Mesothelial cell of epicardium (in vitro differentiated cells): ENCODE data around the gene ZNF428. TPM values are rescaled to one million over a fixed set of nuclear protein-coding genes. Genes with fewer than 3 reads are reported as not detected.

Experiments used
- DNase-seq, 2 experiments: peaks; one replicate each; pipeline ENCODE4 v3.0.0; 2021; ENCODE audit warnings: low spot score in 2 of 2; ENCODE audit not compliant: unreplicated experiment in 2 of 2
- H3K27ac Mint-ChIP-seq: 2 replicates; pipeline ENCODE4 v1.8.0; 2021; ENCODE audit warnings: mixed read lengths
- H3K27me3 Mint-ChIP-seq: 2 replicates; pipeline ENCODE4 v1.8.0; 2021; ENCODE audit warnings: low read depth, mixed read lengths
- H3K36me3 Mint-ChIP-seq: 2 replicates; pipeline ENCODE4 v1.8.0; 2021; ENCODE audit warnings: mixed read lengths
- H3K4me1 Mint-ChIP-seq: 2 replicates; pipeline ENCODE4 v1.8.0; 2021; ENCODE audit warnings: mixed read lengths
- H3K4me3 Mint-ChIP-seq: 2 replicates; pipeline ENCODE4 v1.8.0; 2021; ENCODE audit warnings: mild to moderate bottlenecking, moderate library complexity, mixed read lengths
- H3K9me3 Mint-ChIP-seq: 2 replicates; pipeline ENCODE4 v1.8.0; 2021; ENCODE audit warnings: mixed read lengths
- total RNA-seq: library from RNA; stranded (reverse); gene quantifications from 3 replicates; pipeline ENCODE4 v1.2.1, GENCODE V29; 2021
- TF ChIP-seq, protein P1 (sequence below): fragments of 200-600 bp; sonication (generic); IDR thresholded peaks from one replicate; pipeline ENCODE4 v1.5.0; 2021; ENCODE audit warnings: antibody characterized with exemption; ENCODE audit not compliant: unreplicated experiment

ZNF428 gene
- total RNA-seq, 1 donor from 2014 or later = 96.2 TPM

- TF ChIP-seq, protein P1, sequence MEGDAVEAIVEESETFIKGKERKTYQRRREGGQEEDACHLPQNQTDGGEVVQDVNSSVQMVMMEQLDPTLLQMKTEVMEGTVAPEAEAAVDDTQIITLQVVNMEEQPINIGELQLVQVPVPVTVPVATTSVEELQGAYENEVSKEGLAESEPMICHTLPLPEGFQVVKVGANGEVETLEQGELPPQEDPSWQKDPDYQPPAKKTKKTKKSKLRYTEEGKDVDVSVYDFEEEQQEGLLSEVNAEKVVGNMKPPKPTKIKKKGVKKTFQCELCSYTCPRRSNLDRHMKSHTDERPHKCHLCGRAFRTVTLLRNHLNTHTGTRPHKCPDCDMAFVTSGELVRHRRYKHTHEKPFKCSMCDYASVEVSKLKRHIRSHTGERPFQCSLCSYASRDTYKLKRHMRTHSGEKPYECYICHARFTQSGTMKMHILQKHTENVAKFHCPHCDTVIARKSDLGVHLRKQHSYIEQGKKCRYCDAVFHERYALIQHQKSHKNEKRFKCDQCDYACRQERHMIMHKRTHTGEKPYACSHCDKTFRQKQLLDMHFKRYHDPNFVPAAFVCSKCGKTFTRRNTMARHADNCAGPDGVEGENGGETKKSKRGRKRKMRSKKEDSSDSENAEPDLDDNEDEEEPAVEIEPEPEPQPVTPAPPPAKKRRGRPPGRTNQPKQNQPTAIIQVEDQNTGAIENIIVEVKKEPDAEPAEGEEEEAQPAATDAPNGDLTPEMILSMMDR = no peak
- DNase-seq = no peak
- no peaks in the 10 kb centered on the region for H3K9me3 Mint-ChIP-seq
- H3K4me3 Mint-ChIP-seq = no peak overlapping the region
- peaks cover 21% of the 10 kb centered on the region for H3K4me1 Mint-ChIP-seq
- H3K36me3 Mint-ChIP-seq = peaks cover 26% of the 10 kb centered on the region
- H3K27me3 Mint-ChIP-seq = no peaks in the 10 kb centered on the region
- no peak overlapping the region for H3K27ac Mint-ChIP-seq
These were observed 3.5 kb upstream of the ZNF428 start for GRCh38 chr19:43622956-43623355.

- no peak for DNase-seq
- Mint-ChIP-seq H3K9me3 (no peaks in the 10 kb centered on the region), H3K27me3 (no peaks in the 10 kb centered on the region), H3K4me3 (no peak overlapping the region), H3K27ac (no peak overlapping the region), H3K4me1 (peaks cover 21% of the 10 kb centered on the region), H3K36me3 (peaks cover 23% of the 10 kb centered on the region)
- TF ChIP-seq, protein P1 = no peak
These were observed 2.6 kb upstream of the ZNF428 start for GRCh38 chr19:43622070-43622469.

GRCh38 chr19:43620061-43621001 lies 902 bp upstream of the ZNF428 start:
- Mint-ChIP-seq H3K9me3 (no peaks in the 10 kb centered on the region), H3K4me3 (peak overlapping the region; percentile 92), H3K27me3 (no peaks in the 10 kb centered on the region), H3K4me1 (peaks cover 25% of the 10 kb centered on the region), H3K36me3 (peaks cover 17% of the 10 kb centered on the region), H3K27ac (peak overlapping the region; percentile 99)
- TF ChIP-seq, protein P1 = no peak
- no peak for DNase-seq

GRCh38 chr19:43618921-43619261 lies 538 bp downstream of the ZNF428 start:
- no peak for DNase-seq

DNA sequence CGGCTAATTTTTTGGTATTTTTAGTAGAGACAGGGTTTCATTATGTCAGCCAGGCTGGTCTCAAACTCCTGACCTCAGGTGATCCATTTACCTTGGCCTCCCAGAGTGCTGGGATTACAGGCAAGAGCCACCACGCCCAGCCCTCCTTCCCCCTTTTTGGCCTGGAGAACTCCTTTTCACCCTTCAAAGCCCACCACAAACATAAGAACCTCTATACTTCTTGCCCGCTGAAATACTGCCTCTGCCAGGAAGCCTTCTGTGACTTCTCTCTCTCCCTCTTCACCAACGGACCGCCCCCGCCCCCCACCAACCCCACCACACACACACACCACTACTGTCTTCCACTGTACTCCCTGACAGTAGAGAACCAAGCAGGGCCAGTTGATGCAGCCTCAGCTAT lies 2.5 kb downstream of the ZNF428 start:
- Mint-ChIP-seq H3K4me3 (no peak overlapping the region), H3K27ac (no peak overlapping the region), H3K4me1 (peaks cover 25% of the 10 kb centered on the region), H3K9me3 (no peaks in the 10 kb centered on the region), H3K36me3 (peaks cover 27% of the 10 kb centered on the region), H3K27me3 (no peaks in the 10 kb centered on the region)
- TF ChIP-seq, protein P1 = no peak
- DNase-seq = no peak

More at GRCh38 chr19:43618921-43619261, 538 bp downstream of the ZNF428 start:
- peaks cover 15% of the 10 kb centered on the region for H3K36me3 Mint-ChIP-seq
- H3K27me3 Mint-ChIP-seq = no peaks in the 10 kb centered on the region
- no peaks in the 10 kb centered on the region for H3K9me3 Mint-ChIP-seq
- TF ChIP-seq, protein P1 = no peak
- H3K4me3 Mint-ChIP-seq = peak overlapping the region; percentile 92
- peak overlapping the region; percentile 96 for H3K27ac Mint-ChIP-seq
- H3K4me1 Mint-ChIP-seq = peaks cover 25% of the 10 kb centered on the region
